ENCODE data around the gene NCKAP5.
"Not testable (repeated sequence)": the region's sequence is repeated elsewhere in the genome, so short reads cannot be mapped to it uniquely, and the experiment has no call there.

Gene NCKAP5

DNA sequence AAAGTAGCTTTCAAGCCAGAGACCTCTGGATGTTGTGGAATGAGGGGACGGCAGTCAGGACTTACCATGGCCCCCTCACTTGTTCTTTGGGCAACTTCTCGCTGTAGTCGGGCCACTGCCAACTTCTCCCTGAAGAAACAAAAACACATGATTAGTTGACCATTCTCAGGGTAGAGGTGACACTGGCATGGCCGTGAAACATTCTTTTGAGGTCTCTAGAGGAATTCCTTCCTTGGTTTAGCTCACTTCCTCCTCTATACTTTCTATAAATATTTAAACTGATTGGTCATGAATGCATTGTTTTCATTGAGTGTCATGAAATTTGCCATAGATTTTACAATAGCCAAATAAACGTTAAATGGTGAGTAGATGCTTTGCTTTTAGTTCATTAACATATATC lies 354.6 kb downstream of the NCKAP5 start:
- no peak overlapping the region for H2BK120ac ChIP-seq (ENCODE audit: low read depth, low read length)
- WGBS (ENCODE audit: extremely low coverage, insufficient coverage, low lambda C conversion rate): no CpG with 5 or more reads among the region's 5 CpGs
- H3K27me3 ChIP-seq (ENCODE audit: insufficient read depth, low read length, poor library complexity): no peaks in the 10 kb centered on the region
- H3K36me3 ChIP-seq (ENCODE audit: control insufficient read depth, insufficient read depth, low read length): no peaks in the 10 kb centered on the region
- no peak overlapping the region for H3K4me3 ChIP-seq (ENCODE audit: low read length)
- no peak for DNase-seq
- no peak overlapping the region for H3K4me2 ChIP-seq (ENCODE audit: low read length)
- no peak overlapping the region for H2BK5ac ChIP-seq (ENCODE audit: low read length)
- H4K5ac ChIP-seq (ENCODE audit: low read length): no peak overlapping the region
- no peak overlapping the region for H3K18ac ChIP-seq (ENCODE audit: low read length)
- no peaks in the 10 kb centered on the region for H3K4me1 ChIP-seq (ENCODE audit: control insufficient read depth, low read depth, low read length)
- no peaks in the 10 kb centered on the region for H3K79me2 ChIP-seq (ENCODE audit: control insufficient read depth, insufficient read depth, low read length)
- no peak overlapping the region for H3K56ac ChIP-seq (ENCODE audit: low read length)
- no peak overlapping the region for H2AK5ac ChIP-seq (ENCODE audit: low read length)
- no peak overlapping the region for H3K4ac ChIP-seq (ENCODE audit: low read depth, low read length)
- H3K23ac ChIP-seq (ENCODE audit: low read length): no peak overlapping the region
- H4K8ac ChIP-seq (ENCODE audit: low read depth, low read length): no peak overlapping the region
- no peaks in the 10 kb centered on the region for H3K79me1 ChIP-seq (ENCODE audit: low read length)
- H3K27ac ChIP-seq (ENCODE audit: low read depth, low read length): no peak overlapping the region
- H2BK15ac ChIP-seq (replicated peaks; ENCODE audit: low read depth): no peak overlapping the region
- H3K9ac ChIP-seq (ENCODE audit: low read length): no peak overlapping the region

DNA sequence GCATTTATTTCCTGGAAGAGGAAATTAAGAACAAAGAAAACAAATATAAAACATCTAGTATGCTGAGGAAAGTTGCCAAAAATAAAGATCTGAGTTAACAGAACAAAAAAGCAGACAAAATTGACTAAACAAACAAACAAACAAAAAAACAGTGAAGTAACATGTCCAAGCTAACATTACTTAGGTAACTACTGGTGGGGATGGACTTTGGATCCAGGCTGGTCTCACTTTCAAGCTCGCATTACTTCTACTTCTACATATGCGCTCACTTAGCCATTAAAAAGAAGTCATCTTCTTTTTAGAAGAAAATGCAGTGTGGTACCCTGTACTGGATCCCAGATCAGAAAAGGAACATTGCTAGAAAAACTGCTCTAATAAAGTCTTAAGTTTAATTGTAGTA lies 358.9 kb downstream of the NCKAP5 start:
- Histone ChIP-seq H3K27ac (ENCODE audit: low read depth, low read length) (no peak overlapping the region), H3K4ac (ENCODE audit: low read depth, low read length) (no peak overlapping the region), H3K4me3 (ENCODE audit: low read length) (no peak overlapping the region), H4K5ac (ENCODE audit: low read length) (no peak overlapping the region), H2AK5ac (ENCODE audit: low read length) (no peak overlapping the region), H3K36me3 (ENCODE audit: control insufficient read depth, insufficient read depth, low read length) (no peaks in the 10 kb centered on the region), H3K4me1 (ENCODE audit: control insufficient read depth, low read depth, low read length) (no peaks in the 10 kb centered on the region), H3K79me2 (ENCODE audit: control insufficient read depth, insufficient read depth, low read length) (no peaks in the 10 kb centered on the region), H3K23ac (ENCODE audit: low read length) (no peak overlapping the region), H2BK15ac (replicated peaks; ENCODE audit: low read depth) (no peak overlapping the region), H3K27me3 (ENCODE audit: insufficient read depth, low read length, poor library complexity) (no peaks in the 10 kb centered on the region), H3K56ac (ENCODE audit: low read length) (no peak overlapping the region), H3K79me1 (ENCODE audit: low read length) (no peaks in the 10 kb centered on the region), H3K9ac (ENCODE audit: low read length) (no peak overlapping the region), H3K18ac (ENCODE audit: low read length) (no peak overlapping the region), H2BK5ac (ENCODE audit: low read length) (no peak overlapping the region), H4K8ac (ENCODE audit: low read depth, low read length) (no peak overlapping the region), H3K4me2 (ENCODE audit: low read length) (no peak overlapping the region), H2BK120ac (ENCODE audit: low read depth, low read length) (no peak overlapping the region)
- no peak for DNase-seq
- no CpG with 5 or more reads among the region's 2 CpGs for WGBS (ENCODE audit: extremely low coverage, insufficient coverage, low lambda C conversion rate)

DNA sequence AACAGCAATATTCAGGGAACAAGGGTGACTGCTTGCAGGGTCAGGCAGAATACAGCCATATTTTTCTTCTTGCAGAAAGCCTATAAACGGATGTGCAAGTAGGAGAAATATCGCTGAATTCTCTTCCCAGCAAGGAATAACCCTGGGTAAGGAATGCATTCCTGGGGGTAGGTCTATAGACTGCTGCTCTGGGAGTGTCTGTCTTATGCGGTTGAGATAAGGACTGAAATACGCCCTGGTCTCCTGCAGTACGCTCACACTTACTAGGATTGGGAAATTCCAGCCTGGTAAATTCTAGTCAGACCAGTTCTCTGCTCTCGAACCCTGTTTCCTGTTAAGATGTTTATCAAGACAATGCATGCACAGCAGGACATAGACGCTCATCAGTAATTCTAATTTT lies 361.6 kb downstream of the NCKAP5 start:
- not testable (repeated sequence) for H3K79me1 ChIP-seq (ENCODE audit: low read length)
- no CpG with 5 or more reads among the region's 7 CpGs for WGBS (ENCODE audit: extremely low coverage, insufficient coverage, low lambda C conversion rate)

GRCh38 chr2:133204421-133204820 lies 363.8 kb downstream of the NCKAP5 start:
- no peak overlapping the region for H2BK120ac ChIP-seq (ENCODE audit: low read depth, low read length)
- no peak overlapping the region for H4K5ac ChIP-seq (ENCODE audit: low read length)
- H3K4me2 ChIP-seq (ENCODE audit: low read length): no peak overlapping the region
- H2AK5ac ChIP-seq (ENCODE audit: low read length): no peak overlapping the region
- DNase-seq: no peak
- no peaks in the 10 kb centered on the region for H3K4me1 ChIP-seq (ENCODE audit: control insufficient read depth, low read depth, low read length)
- H3K9ac ChIP-seq (ENCODE audit: low read length): no peak overlapping the region
- H3K4me3 ChIP-seq (ENCODE audit: low read length): no peak overlapping the region
- no peak overlapping the region for H3K27ac ChIP-seq (ENCODE audit: low read depth, low read length)
- H3K4ac ChIP-seq (ENCODE audit: low read depth, low read length): no peak overlapping the region
- H3K36me3 ChIP-seq (ENCODE audit: control insufficient read depth, insufficient read depth, low read length): no peaks in the 10 kb centered on the region
- H2BK5ac ChIP-seq (ENCODE audit: low read length): no peak overlapping the region
- no peaks in the 10 kb centered on the region for H3K79me2 ChIP-seq (ENCODE audit: control insufficient read depth, insufficient read depth, low read length)
- H3K23ac ChIP-seq (ENCODE audit: low read length): no peak overlapping the region
- H3K79me1 ChIP-seq (ENCODE audit: low read length): no peaks in the 10 kb centered on the region
- WGBS (ENCODE audit: extremely low coverage, insufficient coverage, low lambda C conversion rate): no CpG with 5 or more reads among the region's 4 CpGs
- no peak overlapping the region for H3K18ac ChIP-seq (ENCODE audit: low read length)
- no peak overlapping the region for H4K8ac ChIP-seq (ENCODE audit: low read depth, low read length)
- H3K27me3 ChIP-seq (ENCODE audit: insufficient read depth, low read length, poor library complexity): no peaks in the 10 kb centered on the region
- no peak overlapping the region for H3K56ac ChIP-seq (ENCODE audit: low read length)
- no peak overlapping the region for H2BK15ac ChIP-seq (replicated peaks; ENCODE audit: low read depth)

More for the DNA sequence above, 361.6 kb downstream of the NCKAP5 start:
- not testable (repeated sequence) for H3K4me3 ChIP-seq (ENCODE audit: low read length); H3K4ac ChIP-seq (ENCODE audit: low read depth, low read length); H3K79me2 ChIP-seq (ENCODE audit: control insufficient read depth, insufficient read depth, low read length); H3K27ac ChIP-seq (ENCODE audit: low read depth, low read length); H3K18ac ChIP-seq (ENCODE audit: low read length); H3K27me3 ChIP-seq (ENCODE audit: insufficient read depth, low read length, poor library complexity); H3K9ac ChIP-seq (ENCODE audit: low read length); H4K8ac ChIP-seq (ENCODE audit: low read depth, low read length); H3K4me1 ChIP-seq (ENCODE audit: control insufficient read depth, low read depth, low read length); H2BK120ac ChIP-seq (ENCODE audit: low read depth, low read length); H3K56ac ChIP-seq (ENCODE audit: low read length); H3K23ac ChIP-seq (ENCODE audit: low read length); H3K36me3 ChIP-seq (ENCODE audit: control insufficient read depth, insufficient read depth, low read length); H3K4me2 ChIP-seq (ENCODE audit: low read length); H2BK5ac ChIP-seq (ENCODE audit: low read length); H2AK5ac ChIP-seq (ENCODE audit: low read length); H2BK15ac ChIP-seq (replicated peaks; ENCODE audit: low read depth); H4K5ac ChIP-seq (ENCODE audit: low read length)
- DNase-seq: peak; percentile 37

- H2BK120ac ChIP-seq (ENCODE audit: low read depth, low read length): no peak overlapping the region
- no peaks in the 10 kb centered on the region for H3K79me2 ChIP-seq (ENCODE audit: control insufficient read depth, insufficient read depth, low read length)
- no peaks in the 10 kb centered on the region for H3K27me3 ChIP-seq (ENCODE audit: insufficient read depth, low read length, poor library complexity)
- no CpG with 5 or more reads among the region's 8 CpGs for WGBS (ENCODE audit: extremely low coverage, insufficient coverage, low lambda C conversion rate)
- no peak overlapping the region for H3K18ac ChIP-seq (ENCODE audit: low read length)
- no peaks in the 10 kb centered on the region for H3K36me3 ChIP-seq (ENCODE audit: control insufficient read depth, insufficient read depth, low read length)
- H3K4ac ChIP-seq (ENCODE audit: low read depth, low read length): no peak overlapping the region
- no peaks in the 10 kb centered on the region for H3K79me1 ChIP-seq (ENCODE audit: low read length)
- no peak overlapping the region for H3K56ac ChIP-seq (ENCODE audit: low read length)
- no peak overlapping the region for H4K5ac ChIP-seq (ENCODE audit: low read length)
- H3K27ac ChIP-seq (ENCODE audit: low read depth, low read length): no peak overlapping the region
- H3K23ac ChIP-seq (ENCODE audit: low read length): no peak overlapping the region
- no peak overlapping the region for H3K4me3 ChIP-seq (ENCODE audit: low read length)
- H2BK15ac ChIP-seq (replicated peaks; ENCODE audit: low read depth): no peak overlapping the region
- H3K4me1 ChIP-seq (ENCODE audit: control insufficient read depth, low read depth, low read length): no peaks in the 10 kb centered on the region
- DNase-seq: peak; percentile 4
- no peak overlapping the region for H3K9ac ChIP-seq (ENCODE audit: low read length)
- H2AK5ac ChIP-seq (ENCODE audit: low read length): no peak overlapping the region
- H4K8ac ChIP-seq (ENCODE audit: low read depth, low read length): no peak overlapping the region
- H2BK5ac ChIP-seq (ENCODE audit: low read length): no peak overlapping the region
- no peak overlapping the region for H3K4me2 ChIP-seq (ENCODE audit: low read length)
Measured at GRCh38 chr2:133200684-133201421, 367.4 kb downstream of the NCKAP5 start.

GRCh38 chr2:133198678-133199077 lies 369.6 kb downstream of the NCKAP5 start:
- no peak overlapping the region for H3K4ac ChIP-seq (ENCODE audit: low read depth, low read length)
- no CpG with 5 or more reads among the region's 1 CpG for WGBS (ENCODE audit: extremely low coverage, insufficient coverage, low lambda C conversion rate)
- no peak overlapping the region for H2AK5ac ChIP-seq (ENCODE audit: low read length)
- H3K36me3 ChIP-seq (ENCODE audit: control insufficient read depth, insufficient read depth, low read length): no peaks in the 10 kb centered on the region
- H3K23ac ChIP-seq (ENCODE audit: low read length): no peak overlapping the region
- no peak overlapping the region for H2BK120ac ChIP-seq (ENCODE audit: low read depth, low read length)
- no peak overlapping the region for H3K56ac ChIP-seq (ENCODE audit: low read length)
- H3K79me2 ChIP-seq (ENCODE audit: control insufficient read depth, insufficient read depth, low read length): no peaks in the 10 kb centered on the region
- no peak for DNase-seq
- H2BK5ac ChIP-seq (ENCODE audit: low read length): no peak overlapping the region
- no peak overlapping the region for H3K27ac ChIP-seq (ENCODE audit: low read depth, low read length)
- H4K5ac ChIP-seq (ENCODE audit: low read length): no peak overlapping the region
- H3K9ac ChIP-seq (ENCODE audit: low read length): no peak overlapping the region
- no peak overlapping the region for H2BK15ac ChIP-seq (replicated peaks; ENCODE audit: low read depth)
- no peak overlapping the region for H3K4me3 ChIP-seq (ENCODE audit: low read length)
- H3K18ac ChIP-seq (ENCODE audit: low read length): no peak overlapping the region
- H3K4me2 ChIP-seq (ENCODE audit: low read length): no peak overlapping the region
- H3K79me1 ChIP-seq (ENCODE audit: low read length): no peaks in the 10 kb centered on the region
- H4K8ac ChIP-seq (ENCODE audit: low read depth, low read length): no peak overlapping the region
- H3K27me3 ChIP-seq (ENCODE audit: insufficient read depth, low read length, poor library complexity): no peaks in the 10 kb centered on the region
- H3K4me1 ChIP-seq (ENCODE audit: control insufficient read depth, low read depth, low read length): no peaks in the 10 kb centered on the region
